Ishikawa (cell line): ENCODE results near the gene SH2B3.

Source experiments
- CEBPB ChIP-seq: IDR thresholded peaks from 2 replicates; pipeline ENCODE4 v1.6.1; 2012
- CREB1 ChIP-seq: IDR thresholded peaks from 2 replicates; pipeline ENCODE4 v1.6.1; 2012; ENCODE audit warnings: low read depth
- EGR1 ChIP-seq: IDR thresholded peaks from 2 replicates; pipeline ENCODE4 v1.6.1; 2012
- EP300 ChIP-seq: IDR thresholded peaks from 2 replicates; pipeline ENCODE4 v1.6.1; 2012; ENCODE audit warnings: borderline replicate concordance
- FOXM1 ChIP-seq: IDR thresholded peaks from 2 replicates; pipeline ENCODE4 v1.6.1; 2012; ENCODE audit warnings: low read depth, borderline replicate concordance
- NFIC ChIP-seq: IDR thresholded peaks from 2 replicates; pipeline ENCODE4 v1.6.1; 2012
- RAD21 ChIP-seq: IDR thresholded peaks from 2 replicates; pipeline ENCODE4 v1.6.1; 2012; ENCODE audit warnings: low read depth
- REST ChIP-seq: IDR thresholded peaks from 2 replicates; pipeline ENCODE4 v1.6.1; 2012; ENCODE audit warnings: low read depth, mild to moderate bottlenecking
- TAF1 ChIP-seq: IDR thresholded peaks from 2 replicates; pipeline ENCODE4 v1.6.1; 2012; ENCODE audit warnings: low read depth, mild to moderate bottlenecking
- TCF12 ChIP-seq: IDR thresholded peaks from 2 replicates; pipeline ENCODE4 v1.6.1; 2012; ENCODE audit warnings: low read depth
- TEAD4 ChIP-seq: IDR thresholded peaks from 2 replicates; pipeline ENCODE4 v1.6.1; 2012
- USF1 ChIP-seq: IDR thresholded peaks from 2 replicates; pipeline ENCODE4 v1.6.1; 2012
- YY1 ChIP-seq: IDR thresholded peaks from 2 replicates; pipeline ENCODE4 v1.6.1; 2012; ENCODE audit warnings: low read depth
- ZBTB7A ChIP-seq: IDR thresholded peaks from 2 replicates; pipeline ENCODE4 v1.6.1; 2012; ENCODE audit warnings: low read depth
- TF ChIP-seq, protein P1 (sequence below): IDR thresholded peaks from 2 replicates; pipeline ENCODE4 v1.6.1; 2012

SH2B3 gene

GRCh38 chr12:111389635-111390034, 16.1 kb upstream of the SH2B3 start:
- no peak for TF ChIP-seq REST
- no peak for TF ChIP-seq TEAD4
- TF ChIP-seq NFIC: no peak
- no peak for TF ChIP-seq TCF12
- no peak for TF ChIP-seq EGR1
- TF ChIP-seq EP300: no peak
- TF ChIP-seq RAD21: no peak
- TF ChIP-seq ZBTB7A: no peak
- no peak for TF ChIP-seq TAF1
- no peak for TF ChIP-seq YY1
- no peak for TF ChIP-seq CREB1
- TF ChIP-seq, protein P1, sequence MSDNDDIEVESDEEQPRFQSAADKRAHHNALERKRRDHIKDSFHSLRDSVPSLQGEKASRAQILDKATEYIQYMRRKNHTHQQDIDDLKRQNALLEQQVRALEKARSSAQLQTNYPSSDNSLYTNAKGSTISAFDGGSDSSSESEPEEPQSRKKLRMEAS: no peak
- TF ChIP-seq CEBPB: no peak
- no peak for TF ChIP-seq FOXM1
- no peak for TF ChIP-seq USF1

DNA sequence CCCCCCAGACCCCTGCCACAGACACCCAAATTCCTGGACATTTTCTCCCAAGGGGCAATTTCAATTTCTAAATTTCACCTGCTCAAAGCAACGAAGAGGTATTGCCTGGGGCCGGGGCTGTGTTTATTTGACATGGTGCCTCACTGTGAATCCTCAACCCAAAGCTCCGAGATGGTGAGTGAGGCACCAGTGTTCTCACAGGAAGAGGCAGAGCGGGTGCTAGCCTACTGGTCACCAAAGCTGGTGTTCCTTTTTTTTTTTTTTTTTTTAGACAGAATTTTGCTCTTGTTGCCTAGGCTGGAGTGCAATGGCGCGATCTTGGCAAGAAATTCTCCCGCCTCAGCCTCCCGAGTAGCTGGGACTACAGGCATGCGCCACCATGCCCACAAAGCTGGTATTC, 14.8 kb upstream of the SH2B3 start:
- TF ChIP-seq FOXM1 (no peak), CEBPB (no peak), TCF12 (no peak)

DNA sequence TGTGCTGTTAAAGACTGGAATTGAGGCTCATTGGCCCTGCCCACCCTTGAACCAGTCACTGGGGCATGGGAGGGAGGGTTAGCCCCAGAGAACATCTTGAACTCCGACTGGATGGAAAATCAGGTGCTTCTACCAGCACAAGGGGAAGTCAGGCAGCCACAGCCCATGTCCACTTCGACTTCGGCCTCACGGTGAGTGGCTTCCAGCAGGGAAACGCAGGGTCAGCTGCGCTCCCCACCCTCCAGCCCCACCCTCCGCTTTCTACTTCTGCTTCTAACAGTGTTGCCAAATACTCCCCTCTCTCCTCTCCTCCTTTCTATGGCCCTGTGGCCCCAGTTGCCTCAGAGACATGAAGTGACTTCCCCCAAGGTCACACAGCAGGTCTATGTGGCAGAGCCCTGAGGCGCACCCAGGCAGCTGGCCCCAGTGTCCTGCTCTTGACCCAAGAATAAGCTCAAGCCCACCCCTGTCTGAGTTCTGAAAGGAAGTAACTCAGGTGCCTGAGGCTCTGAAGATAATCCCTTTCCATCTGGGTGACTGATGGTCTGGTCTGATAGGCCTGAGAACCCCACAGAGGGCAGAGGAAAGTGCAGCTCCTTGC, 11.9 kb upstream of the SH2B3 start:
- TF ChIP-seq CEBPB: no peak
- TF ChIP-seq REST: no peak
- no peak for TF ChIP-seq USF1
- TF ChIP-seq RAD21: no peak
- no peak for TF ChIP-seq NFIC
- TF ChIP-seq TAF1: no peak
- no peak for TF ChIP-seq TCF12
- no peak for TF ChIP-seq TEAD4
- no peak for TF ChIP-seq ZBTB7A
- no peak for TF ChIP-seq EP300
- TF ChIP-seq YY1: no peak
- TF ChIP-seq, protein P1: no peak

- TF ChIP-seq TAF1 (no peak), CREB1 (no peak), TCF12 (no peak), FOXM1 (no peak), REST (no peak), NFIC (no peak), EP300 (no peak), TEAD4 (no peak), CEBPB (no peak), RAD21 (no peak), YY1 (no peak), EGR1 (no peak), ZBTB7A (no peak), USF1 (no peak)
- TF ChIP-seq, protein P1: no peak
Measured at GRCh38 chr12:111394480-111394879, 11.2 kb upstream of the SH2B3 start.
